HepG2 (cell line): ENCODE results near the gene PAXX. TPM values are rescaled to one million over a fixed set of nuclear protein-coding genes. Genes with fewer than 3 reads are reported as not detected.

Experiments
- GATAD1 ChIP-seq: IDR thresholded peaks from 2 replicates; pipeline ENCODE4 v1.6.1; 2016; ENCODE audit warnings: missing genetic modification reagents, missing compliant biosample characterization
- KDM4B ChIP-seq: sonication (generic); formaldehyde crosslinking; IDR thresholded peaks from 2 replicates; pipeline ENCODE4 v1.4.0; 2020; ENCODE audit warnings: missing genetic modification reagents
- RAD51 ChIP-seq: fragments of 450-650 bp; IDR thresholded peaks from 2 replicates; pipeline ENCODE4 v1.6.1; 2016; ENCODE audit warnings: borderline replicate concordance
- RBM39 ChIP-seq: fragments of 200-400 bp; formaldehyde crosslinking; IDR thresholded peaks from one replicate; pipeline ENCODE4 v1.6.1; 2018; ENCODE audit warnings: antibody characterized with exemption, mild to moderate bottlenecking, low read depth, low read length; ENCODE audit not compliant: poor library complexity, severe bottlenecking
- ZBTB7A ChIP-seq: sonication (generic); formaldehyde crosslinking; IDR thresholded peaks from 2 replicates; pipeline ENCODE4 v1.8.0; 2022; ENCODE audit warnings: mild to moderate bottlenecking, missing genetic modification reagents
- ZNF383 ChIP-seq: sonication (generic); formaldehyde crosslinking; IDR thresholded peaks from 2 replicates; pipeline ENCODE4 v1.4.0; 2020; ENCODE audit warnings: missing genetic modification reagents, mild to moderate bottlenecking, borderline replicate concordance
- polyA plus RNA-seq, 8 experiments: library from polyadenylated mRNA; depleted of rRNA in 3 of 8; stranded (reverse) in 7 of 8; unstranded in 1 of 8; fragments of >200 nt; fragmentation: Illumina TruSeq in 4 of 8; extraction: Trizol in 4 of 8; gene quantifications; 2 replicates each; pipeline versions ENCODE4 v1.2.1 to v1.2.3, GENCODE V29; 2011 to 2016; ENCODE audit warnings: low read depth in 4 of 8, missing spikeins in 1 of 8, mixed read lengths in 1 of 8; ENCODE audit not compliant: insufficient read depth in 1 of 8
- total RNA-seq, 5 experiments: library from RNA; depleted of rRNA; stranded (reverse); fragments of >200 nt; fragmentation: Illumina TruSeq; extraction: Trizol; gene quantifications; 2 replicates each; pipeline ENCODE4 v1.2.3, GENCODE V29; 2016; ENCODE audit warnings: low read depth in 1 of 5
- TF ChIP-seq, protein P1 (sequence below): sonication (generic); formaldehyde crosslinking; IDR thresholded peaks from 2 replicates; pipeline ENCODE4 v1.8.1; 2022; ENCODE audit warnings: low read depth, mild to moderate bottlenecking, missing genetic modification reagents
- TF ChIP-seq, protein P2 (sequence below): sonication (generic); formaldehyde crosslinking; IDR thresholded peaks from 2 replicates; pipeline ENCODE4 v1.8.1; 2023; ENCODE audit warnings: mild to moderate bottlenecking, missing genetic modification reagents, borderline replicate concordance
- TF ChIP-seq, protein P3 (sequence below): sonication (generic); formaldehyde crosslinking; IDR thresholded peaks from 2 replicates; pipeline ENCODE4 v1.5.0; 2020; ENCODE audit warnings: missing genetic modification reagents, mild to moderate bottlenecking, borderline replicate concordance
- TF ChIP-seq, protein P4 (sequence below): sonication (generic); formaldehyde crosslinking; IDR thresholded peaks from 2 replicates; pipeline ENCODE4 v1.4.0; 2020; ENCODE audit warnings: missing genetic modification reagents, borderline replicate concordance
- TF ChIP-seq, protein P5 (sequence below): sonication (generic); formaldehyde crosslinking; IDR thresholded peaks from 2 replicates; pipeline ENCODE4 v1.4.0; 2020; ENCODE audit warnings: missing genetic modification reagents

PAXX gene
- total and polyA plus RNA-seq, 2 of the 13 experiments (the other 11 are each of a cell fraction or from before 2014, with no cell fraction given), result 14.0 to 31.9 TPM

DNA sequence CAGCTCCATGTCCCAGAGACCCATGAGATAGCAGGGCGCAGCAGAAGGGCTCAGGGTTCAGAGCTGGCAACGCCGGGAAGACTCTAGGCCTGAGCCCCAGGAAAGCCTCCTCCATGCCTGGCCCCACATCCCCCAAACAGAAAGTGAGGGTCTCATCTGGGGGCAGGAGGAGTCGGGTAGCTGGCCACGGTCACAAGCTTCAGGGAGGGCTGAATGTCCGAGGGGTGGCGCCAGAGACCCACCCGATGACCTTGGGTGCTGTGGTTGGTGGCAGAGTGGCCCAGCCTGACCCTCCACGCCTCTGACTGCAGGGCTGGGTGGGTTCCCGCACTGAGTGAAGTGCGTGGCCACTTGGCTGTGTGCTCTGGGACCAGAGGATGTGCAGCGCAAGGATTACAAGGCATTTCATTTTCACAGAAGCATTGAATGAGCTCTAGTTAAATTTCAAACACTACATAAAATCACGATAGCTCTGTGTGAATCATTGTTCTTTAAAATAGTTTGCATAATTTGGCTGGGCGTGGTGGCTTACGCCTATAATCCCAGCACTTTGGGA is 44.2 kb upstream of the PAXX start (continued):
- TF ChIP-seq, protein P1, sequence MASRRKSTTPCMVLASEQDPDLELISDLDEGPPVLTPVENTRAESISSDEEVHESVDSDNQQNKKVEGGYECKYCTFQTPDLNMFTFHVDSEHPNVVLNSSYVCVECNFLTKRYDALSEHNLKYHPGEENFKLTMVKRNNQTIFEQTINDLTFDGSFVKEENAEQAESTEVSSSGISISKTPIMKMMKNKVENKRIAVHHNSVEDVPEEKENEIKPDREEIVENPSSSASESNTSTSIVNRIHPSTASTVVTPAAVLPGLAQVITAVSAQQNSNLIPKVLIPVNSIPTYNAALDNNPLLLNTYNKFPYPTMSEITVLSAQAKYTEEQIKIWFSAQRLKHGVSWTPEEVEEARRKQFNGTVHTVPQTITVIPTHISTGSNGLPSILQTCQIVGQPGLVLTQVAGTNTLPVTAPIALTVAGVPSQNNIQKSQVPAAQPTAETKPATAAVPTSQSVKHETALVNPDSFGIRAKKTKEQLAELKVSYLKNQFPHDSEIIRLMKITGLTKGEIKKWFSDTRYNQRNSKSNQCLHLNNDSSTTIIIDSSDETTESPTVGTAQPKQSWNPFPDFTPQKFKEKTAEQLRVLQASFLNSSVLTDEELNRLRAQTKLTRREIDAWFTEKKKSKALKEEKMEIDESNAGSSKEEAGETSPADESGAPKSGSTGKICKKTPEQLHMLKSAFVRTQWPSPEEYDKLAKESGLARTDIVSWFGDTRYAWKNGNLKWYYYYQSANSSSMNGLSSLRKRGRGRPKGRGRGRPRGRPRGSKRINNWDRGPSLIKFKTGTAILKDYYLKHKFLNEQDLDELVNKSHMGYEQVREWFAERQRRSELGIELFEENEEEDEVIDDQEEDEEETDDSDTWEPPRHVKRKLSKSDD (CRISPR knock-in tag), result 0 out of 2 replicates have a peak, but pooled peaks have one; percentile 18
- TF ChIP-seq, protein P2, sequence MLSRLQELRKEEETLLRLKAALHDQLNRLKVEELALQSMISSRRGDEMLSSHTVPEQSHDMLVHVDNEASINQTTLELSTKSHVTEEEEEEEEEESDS, result no peak
- TF ChIP-seq, protein P3, sequence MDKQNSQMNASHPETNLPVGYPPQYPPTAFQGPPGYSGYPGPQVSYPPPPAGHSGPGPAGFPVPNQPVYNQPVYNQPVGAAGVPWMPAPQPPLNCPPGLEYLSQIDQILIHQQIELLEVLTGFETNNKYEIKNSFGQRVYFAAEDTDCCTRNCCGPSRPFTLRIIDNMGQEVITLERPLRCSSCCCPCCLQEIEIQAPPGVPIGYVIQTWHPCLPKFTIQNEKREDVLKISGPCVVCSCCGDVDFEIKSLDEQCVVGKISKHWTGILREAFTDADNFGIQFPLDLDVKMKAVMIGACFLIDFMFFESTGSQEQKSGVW (CRISPR knock-in tag), result no peak
- 0 out of 2 replicates have a peak, but pooled peaks have one; percentile 26 for TF ChIP-seq ZBTB7A (CRISPR knock-in tag)
- TF ChIP-seq ZNF383, result no peak
- TF ChIP-seq GATAD1 (CRISPR knock-in tag), result 0 out of 2 replicates have a peak, but pooled peaks have one; percentile 18
- no peak for TF ChIP-seq RBM39
- TF ChIP-seq, protein P4, sequence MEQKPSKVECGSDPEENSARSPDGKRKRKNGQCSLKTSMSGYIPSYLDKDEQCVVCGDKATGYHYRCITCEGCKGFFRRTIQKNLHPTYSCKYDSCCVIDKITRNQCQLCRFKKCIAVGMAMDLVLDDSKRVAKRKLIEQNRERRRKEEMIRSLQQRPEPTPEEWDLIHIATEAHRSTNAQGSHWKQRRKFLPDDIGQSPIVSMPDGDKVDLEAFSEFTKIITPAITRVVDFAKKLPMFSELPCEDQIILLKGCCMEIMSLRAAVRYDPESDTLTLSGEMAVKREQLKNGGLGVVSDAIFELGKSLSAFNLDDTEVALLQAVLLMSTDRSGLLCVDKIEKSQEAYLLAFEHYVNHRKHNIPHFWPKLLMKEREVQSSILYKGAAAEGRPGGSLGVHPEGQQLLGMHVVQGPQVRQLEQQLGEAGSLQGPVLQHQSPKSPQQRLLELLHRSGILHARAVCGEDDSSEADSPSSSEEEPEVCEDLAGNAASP (CRISPR knock-in tag), result peak; percentile 84; the same call in 1 of the 2 replicates
- no peak for TF ChIP-seq KDM4B (CRISPR knock-in tag)
- no peak for TF ChIP-seq RAD51
- TF ChIP-seq, protein P5, sequence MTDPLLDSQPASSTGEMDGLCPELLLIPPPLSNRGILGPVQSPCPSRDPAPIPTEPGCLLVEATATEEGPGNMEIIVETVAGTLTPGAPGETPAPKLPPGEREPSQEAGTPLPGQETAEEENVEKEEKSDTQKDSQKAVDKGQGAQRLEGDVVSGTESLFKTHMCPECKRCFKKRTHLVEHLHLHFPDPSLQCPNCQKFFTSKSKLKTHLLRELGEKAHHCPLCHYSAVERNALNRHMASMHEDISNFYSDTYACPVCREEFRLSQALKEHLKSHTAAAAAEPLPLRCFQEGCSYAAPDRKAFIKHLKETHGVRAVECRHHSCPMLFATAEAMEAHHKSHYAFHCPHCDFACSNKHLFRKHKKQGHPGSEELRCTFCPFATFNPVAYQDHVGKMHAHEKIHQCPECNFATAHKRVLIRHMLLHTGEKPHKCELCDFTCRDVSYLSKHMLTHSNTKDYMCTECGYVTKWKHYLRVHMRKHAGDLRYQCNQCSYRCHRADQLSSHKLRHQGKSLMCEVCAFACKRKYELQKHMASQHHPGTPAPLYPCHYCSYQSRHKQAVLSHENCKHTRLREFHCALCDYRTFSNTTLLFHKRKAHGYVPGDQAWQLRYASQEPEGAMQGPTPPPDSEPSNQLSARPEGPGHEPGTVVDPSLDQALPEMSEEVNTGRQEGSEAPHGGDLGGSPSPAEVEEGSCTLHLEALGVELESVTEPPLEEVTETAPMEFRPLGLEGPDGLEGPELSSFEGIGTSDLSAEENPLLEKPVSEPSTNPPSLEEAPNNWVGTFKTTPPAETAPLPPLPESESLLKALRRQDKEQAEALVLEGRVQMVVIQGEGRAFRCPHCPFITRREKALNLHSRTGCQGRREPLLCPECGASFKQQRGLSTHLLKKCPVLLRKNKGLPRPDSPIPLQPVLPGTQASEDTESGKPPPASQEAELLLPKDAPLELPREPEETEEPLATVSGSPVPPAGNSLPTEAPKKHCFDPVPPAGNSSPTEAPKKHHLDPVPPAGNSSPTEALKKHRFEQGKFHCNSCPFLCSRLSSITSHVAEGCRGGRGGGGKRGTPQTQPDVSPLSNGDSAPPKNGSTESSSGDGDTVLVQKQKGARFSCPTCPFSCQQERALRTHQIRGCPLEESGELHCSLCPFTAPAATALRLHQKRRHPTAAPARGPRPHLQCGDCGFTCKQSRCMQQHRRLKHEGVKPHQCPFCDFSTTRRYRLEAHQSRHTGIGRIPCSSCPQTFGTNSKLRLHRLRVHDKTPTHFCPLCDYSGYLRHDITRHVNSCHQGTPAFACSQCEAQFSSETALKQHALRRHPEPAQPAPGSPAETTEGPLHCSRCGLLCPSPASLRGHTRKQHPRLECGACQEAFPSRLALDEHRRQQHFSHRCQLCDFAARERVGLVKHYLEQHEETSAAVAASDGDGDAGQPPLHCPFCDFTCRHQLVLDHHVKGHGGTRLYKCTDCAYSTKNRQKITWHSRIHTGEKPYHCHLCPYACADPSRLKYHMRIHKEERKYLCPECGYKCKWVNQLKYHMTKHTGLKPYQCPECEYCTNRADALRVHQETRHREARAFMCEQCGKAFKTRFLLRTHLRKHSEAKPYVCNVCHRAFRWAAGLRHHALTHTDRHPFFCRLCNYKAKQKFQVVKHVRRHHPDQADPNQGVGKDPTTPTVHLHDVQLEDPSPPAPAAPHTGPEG (CRISPR knock-in tag), result no peak
